ENCODE data around the gene IMP4.

- TF ChIP-seq CTCF (IDR thresholded peaks at IDR 0.05) (no peak), POLR2A (IDR thresholded peaks at IDR 0.05) (no peak)
These were observed 45.1 kb downstream of the IMP4 start for GRCh38 chr2:130387804-130388203.
